Activated T-helper 17 cell treated with anti-CD3 and anti-CD28 coated beads, Interleukin-2, amount 50 U/mL, for 72 hours (primary cell): ENCODE results near the gene C1orf226. TPM values are rescaled to one million over a fixed set of nuclear protein-coding genes. Genes with fewer than 3 reads are reported as not detected.
"Not testable (repeated sequence)": the region's sequence is repeated elsewhere in the genome, so short reads cannot be mapped to it uniquely, and the experiment has no call there.

Experiments used
- ATAC-seq: fragments of 150-1000 bp; cut with Tn5 transposase; replicated peaks from 2 replicates; pipeline ENCODE4 v1.10.0; 2021; ENCODE audit warnings: mild to moderate bottlenecking, moderate library complexity
- H3K27ac Mint-ChIP-seq: one replicate; pipeline ENCODE4 v1.8.0; 2022; ENCODE audit warnings: mixed read lengths
- H3K27me3 Mint-ChIP-seq: one replicate; pipeline ENCODE4 v1.8.0; 2022; ENCODE audit warnings: mixed read lengths
- H3K36me3 Mint-ChIP-seq: one replicate; pipeline ENCODE4 v1.8.0; 2022; ENCODE audit warnings: low read depth, mild to moderate bottlenecking, mixed read lengths
- H3K4me1 Mint-ChIP-seq: one replicate; pipeline ENCODE4 v1.8.0; 2022; ENCODE audit warnings: mixed read lengths
- H3K4me3 Mint-ChIP-seq: one replicate; pipeline ENCODE4 v1.8.0; 2022; ENCODE audit warnings: mild to moderate bottlenecking, mixed read lengths
- H3K9me3 Mint-ChIP-seq: one replicate; pipeline ENCODE4 v1.8.0; 2022; ENCODE audit warnings: mixed read lengths
- total RNA-seq, 2 donors: library from RNA; stranded (reverse); gene quantifications; one replicate each; pipeline ENCODE4 v1.2.3, GENCODE V29; 2022

The C1orf226 gene, protein sequence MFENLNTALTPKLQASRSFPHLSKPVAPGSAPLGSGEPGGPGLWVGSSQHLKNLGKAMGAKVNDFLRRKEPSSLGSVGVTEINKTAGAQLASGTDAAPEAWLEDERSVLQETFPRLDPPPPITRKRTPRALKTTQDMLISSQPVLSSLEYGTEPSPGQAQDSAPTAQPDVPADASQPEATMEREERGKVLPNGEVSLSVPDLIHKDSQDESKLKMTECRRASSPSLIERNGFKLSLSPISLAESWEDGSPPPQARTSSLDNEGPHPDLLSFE
- total RNA-seq = not detected

- Mint-ChIP-seq H3K4me1 (no peaks in the 10 kb centered on the region), H3K36me3 (no peaks in the 10 kb centered on the region), H3K27ac (no peak within 1 kb of the TSS), H3K27me3 (no peaks in the 10 kb centered on the region), H3K4me3 (no peak within 1 kb of the TSS), H3K9me3 (no peaks in the 10 kb centered on the region)
- no peak for ATAC-seq
These were observed at the start of gene C1orf226 for GRCh38 chr1:162381383-162381782. C1orf226 (plus strand) TSS chr1:162381728; CDS start chr1:162381902, 174 bp downstream.

DNA sequence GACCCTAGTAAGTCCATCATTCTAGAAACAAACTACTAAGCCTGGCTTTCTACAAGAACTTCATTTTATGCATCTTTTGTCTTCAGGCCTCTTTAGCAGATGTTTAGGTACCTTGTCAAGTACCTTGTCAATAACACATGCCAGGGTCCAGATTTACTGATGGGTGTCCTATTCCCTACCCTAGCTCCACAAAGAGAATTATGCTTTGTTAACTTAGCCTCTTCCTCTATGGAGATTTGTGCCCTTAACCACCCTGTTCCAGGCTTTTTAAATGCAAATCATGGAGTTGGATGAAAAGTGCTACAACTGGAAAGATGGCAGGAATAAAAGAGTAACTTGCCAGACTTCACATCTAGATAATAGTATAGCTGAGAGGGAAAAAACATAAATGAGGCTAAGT, 47.5 kb upstream of the C1orf226 start:
- peaks cover 24% of the 10 kb centered on the region for H3K27me3 Mint-ChIP-seq
- H3K36me3 Mint-ChIP-seq = no peaks in the 10 kb centered on the region
- H3K27ac Mint-ChIP-seq = no peak overlapping the region
- no peaks in the 10 kb centered on the region for H3K9me3 Mint-ChIP-seq
- no peak for ATAC-seq
- no peak overlapping the region for H3K4me3 Mint-ChIP-seq
- H3K4me1 Mint-ChIP-seq = no peaks in the 10 kb centered on the region

- Mint-ChIP-seq H3K4me3 (no peak overlapping the region), H3K4me1 (no peaks in the 10 kb centered on the region), H3K9me3 (no peaks in the 10 kb centered on the region), H3K36me3 (no peaks in the 10 kb centered on the region), H3K27me3 (peaks cover 24% of the 10 kb centered on the region), H3K27ac (no peak overlapping the region)
- no peak for ATAC-seq
These were observed 46.4 kb upstream of the C1orf226 start for GRCh38 chr1:162335126-162335525.

DNA sequence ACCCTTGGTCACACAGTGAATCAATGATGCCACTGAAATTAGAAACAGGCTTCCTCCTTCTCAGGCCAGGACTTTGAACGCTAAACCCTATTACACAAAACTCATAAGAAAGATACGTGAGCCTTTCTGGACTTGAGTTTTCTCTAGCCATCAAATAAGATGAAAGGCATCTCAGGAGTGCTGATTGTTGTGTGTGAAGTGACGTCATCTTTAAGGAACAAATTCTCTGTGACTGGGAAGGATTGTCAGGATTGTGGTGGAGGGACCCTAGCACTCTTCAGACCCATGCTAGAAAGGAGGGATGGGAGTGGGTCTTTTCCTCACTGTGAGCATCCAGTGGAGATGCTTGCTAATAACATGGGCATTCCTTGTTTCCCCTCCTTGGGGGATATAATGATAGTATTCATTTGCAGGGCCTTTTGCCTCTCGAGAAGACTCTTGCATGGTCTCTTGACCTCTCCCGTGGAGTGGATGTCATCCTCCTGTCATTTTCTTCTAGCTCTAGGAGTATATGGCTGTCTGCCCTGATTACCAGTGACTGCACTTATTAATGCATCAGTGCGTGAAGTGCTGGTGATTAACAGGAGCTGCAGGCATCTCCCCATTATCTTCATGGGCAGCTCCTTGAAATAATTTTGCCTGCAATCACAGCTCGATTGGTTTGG, 44.8 kb upstream of the C1orf226 start:
- Mint-ChIP-seq H3K9me3 (no peaks in the 10 kb centered on the region), H3K4me1 (no peaks in the 10 kb centered on the region), H3K27me3 (peaks cover 20% of the 10 kb centered on the region), H3K36me3 (no peaks in the 10 kb centered on the region), H3K4me3 (no peak overlapping the region), H3K27ac (no peak overlapping the region)
- no peak for ATAC-seq

DNA sequence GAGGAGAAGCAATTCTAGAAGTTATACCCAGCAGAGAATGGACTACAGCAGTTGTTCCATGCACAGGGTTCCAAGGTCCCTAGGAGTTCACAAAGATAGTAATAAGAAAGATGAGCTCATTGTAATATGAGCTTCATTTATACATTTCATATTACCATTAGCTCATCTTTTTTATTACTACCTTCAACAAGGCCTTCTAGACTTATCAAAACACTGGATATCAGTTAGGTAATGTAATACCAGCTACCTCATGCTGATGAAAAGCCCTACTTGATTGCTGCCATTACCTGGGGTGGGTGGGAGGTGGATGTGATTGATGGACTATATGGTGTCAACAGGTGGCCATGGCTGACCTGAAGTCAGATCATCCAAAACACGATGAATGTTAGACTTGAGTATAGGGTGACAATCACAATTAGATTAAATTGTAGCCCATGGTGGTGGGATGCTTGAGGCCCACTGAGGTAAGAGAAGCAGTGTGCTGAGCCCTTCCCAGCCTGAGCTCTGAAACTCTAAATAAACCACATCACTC, 39.0 kb upstream of the C1orf226 start:
- peaks cover 5% of the 10 kb centered on the region for H3K27me3 Mint-ChIP-seq
- H3K9me3 Mint-ChIP-seq = no peaks in the 10 kb centered on the region
- no peaks in the 10 kb centered on the region for H3K36me3 Mint-ChIP-seq
- no peak overlapping the region for H3K27ac Mint-ChIP-seq
- no peaks in the 10 kb centered on the region for H3K4me1 Mint-ChIP-seq
- no peak for ATAC-seq
- no peak overlapping the region for H3K4me3 Mint-ChIP-seq

DNA sequence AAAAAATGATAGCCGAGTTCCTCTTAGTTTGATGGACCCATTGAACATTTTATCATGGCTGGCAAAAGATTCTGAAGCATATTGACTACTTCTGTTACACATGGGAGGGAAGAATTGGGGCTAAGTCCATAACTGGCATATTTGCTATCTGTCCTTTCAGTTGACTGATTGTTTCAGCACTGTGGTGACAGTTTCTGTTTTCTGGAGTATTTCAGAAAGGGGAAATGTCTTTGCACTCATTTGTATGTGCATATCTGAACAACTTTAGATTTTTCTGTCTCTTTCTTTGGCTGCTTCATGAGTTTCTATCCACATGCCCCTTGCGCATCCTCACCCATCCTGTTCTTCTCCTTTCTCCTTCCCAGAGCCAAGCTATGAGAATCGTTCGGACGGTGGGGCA, 38.1 kb upstream of the C1orf226 start:
- Mint-ChIP-seq H3K4me1 (no peaks in the 10 kb centered on the region), H3K36me3 (no peaks in the 10 kb centered on the region), H3K9me3 (no peaks in the 10 kb centered on the region), H3K4me3 (no peak overlapping the region), H3K27ac (no peak overlapping the region), H3K27me3 (peaks cover 5% of the 10 kb centered on the region)
- no peak for ATAC-seq

- H3K27me3 Mint-ChIP-seq = peaks cover 4% of the 10 kb centered on the region
- no peak for ATAC-seq
- no peaks in the 10 kb centered on the region for H3K4me1 Mint-ChIP-seq
- no peaks in the 10 kb centered on the region for H3K36me3 Mint-ChIP-seq
- no peak overlapping the region for H3K27ac Mint-ChIP-seq
- no peak overlapping the region for H3K4me3 Mint-ChIP-seq
- H3K9me3 Mint-ChIP-seq = no peaks in the 10 kb centered on the region
These were observed 34.2 kb upstream of the C1orf226 start for GRCh38 chr1:162347281-162347680.

GRCh38 chr1:162349635-162350330, 31.7 kb upstream of the C1orf226 start:
- no peaks in the 10 kb centered on the region for H3K4me1 Mint-ChIP-seq
- H3K9me3 Mint-ChIP-seq = no peaks in the 10 kb centered on the region
- ATAC-seq = no peak
- H3K36me3 Mint-ChIP-seq = no peaks in the 10 kb centered on the region
- H3K4me3 Mint-ChIP-seq = no peak overlapping the region
- no peak overlapping the region for H3K27ac Mint-ChIP-seq
- H3K27me3 Mint-ChIP-seq = peaks cover 7% of the 10 kb centered on the region

GRCh38 chr1:162351246-162351842, 30.2 kb upstream of the C1orf226 start:
- H3K27ac Mint-ChIP-seq = no peak overlapping the region
- peaks cover 7% of the 10 kb centered on the region for H3K27me3 Mint-ChIP-seq
- H3K4me3 Mint-ChIP-seq = no peak overlapping the region
- no peaks in the 10 kb centered on the region for H3K36me3 Mint-ChIP-seq
- no peaks in the 10 kb centered on the region for H3K4me1 Mint-ChIP-seq
- no peaks in the 10 kb centered on the region for H3K9me3 Mint-ChIP-seq
- ATAC-seq = no peak

GRCh38 chr1:162351874-162352273, 29.7 kb upstream of the C1orf226 start:
- not testable (repeated sequence) for H3K4me1 Mint-ChIP-seq, H3K9me3 Mint-ChIP-seq, H3K4me3 Mint-ChIP-seq, H3K36me3 Mint-ChIP-seq, H3K27ac Mint-ChIP-seq, H3K27me3 Mint-ChIP-seq, ATAC-seq

DNA sequence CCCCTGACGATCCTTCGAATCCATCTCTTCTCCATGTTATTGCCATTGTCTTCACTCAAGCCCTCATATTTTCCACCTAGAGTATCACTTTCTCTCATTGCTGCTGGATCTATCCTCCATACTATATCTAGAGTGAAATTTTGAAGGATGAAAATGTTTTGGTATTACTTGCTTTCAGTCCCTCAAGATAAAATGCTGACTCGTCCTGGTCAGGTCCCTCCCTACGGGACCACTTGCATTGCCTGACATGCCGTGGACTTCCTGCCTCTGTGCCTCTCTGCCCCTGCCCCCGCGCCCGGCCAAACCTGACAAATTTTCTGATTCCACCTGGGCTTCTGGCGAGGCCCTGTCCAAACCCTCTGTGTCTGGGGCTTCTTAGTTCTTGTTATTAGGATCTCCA, 28.4 kb upstream of the C1orf226 start:
- no peaks in the 10 kb centered on the region for H3K9me3 Mint-ChIP-seq
- H3K4me3 Mint-ChIP-seq = no peak overlapping the region
- H3K36me3 Mint-ChIP-seq = no peaks in the 10 kb centered on the region
- no peaks in the 10 kb centered on the region for H3K4me1 Mint-ChIP-seq
- no peak for ATAC-seq
- H3K27ac Mint-ChIP-seq = no peak overlapping the region
- peaks cover 13% of the 10 kb centered on the region for H3K27me3 Mint-ChIP-seq

GRCh38 chr1:162353702-162354101, 27.8 kb upstream of the C1orf226 start:
- no peak overlapping the region for H3K27ac Mint-ChIP-seq
- H3K27me3 Mint-ChIP-seq = peaks cover 13% of the 10 kb centered on the region
- no peaks in the 10 kb centered on the region for H3K4me1 Mint-ChIP-seq
- no peak for ATAC-seq
- H3K9me3 Mint-ChIP-seq = no peaks in the 10 kb centered on the region
- no peaks in the 10 kb centered on the region for H3K36me3 Mint-ChIP-seq
- no peak overlapping the region for H3K4me3 Mint-ChIP-seq

DNA sequence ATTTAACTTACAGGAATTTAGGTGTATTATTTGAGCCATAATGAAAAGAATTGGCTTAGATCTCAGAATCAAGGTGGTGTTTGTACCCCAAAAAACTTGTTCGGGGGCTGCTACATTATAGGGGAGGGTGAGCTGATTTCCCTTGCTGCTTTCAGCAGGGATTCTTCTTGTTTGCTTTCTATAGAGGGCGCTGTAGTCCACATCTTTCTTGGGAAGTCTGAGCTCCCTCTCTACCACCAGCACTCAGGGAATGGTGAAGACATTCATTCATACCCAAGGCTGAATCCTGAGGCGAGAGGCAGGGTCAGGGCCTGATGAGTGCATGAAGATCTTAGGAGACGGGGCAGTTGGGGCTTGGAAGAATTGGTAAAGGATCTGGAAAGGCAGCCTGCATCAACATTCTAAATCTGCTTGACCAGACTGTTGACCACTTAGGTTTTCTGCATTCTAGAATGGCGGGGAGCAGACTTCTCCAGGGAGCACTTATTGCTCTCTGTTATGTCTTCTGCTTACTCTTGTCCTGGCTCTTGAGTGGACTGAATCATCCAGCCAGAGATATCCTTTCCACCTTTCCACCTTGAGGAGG, 23.8 kb upstream of the C1orf226 start:
- no peaks in the 10 kb centered on the region for H3K9me3 Mint-ChIP-seq
- H3K36me3 Mint-ChIP-seq = no peaks in the 10 kb centered on the region
- H3K27ac Mint-ChIP-seq = no peak overlapping the region
- H3K4me3 Mint-ChIP-seq = no peak overlapping the region
- ATAC-seq = no peak
- no peaks in the 10 kb centered on the region for H3K4me1 Mint-ChIP-seq
- peaks cover 12% of the 10 kb centered on the region for H3K27me3 Mint-ChIP-seq

- no peaks in the 10 kb centered on the region for H3K9me3 Mint-ChIP-seq
- ATAC-seq = no peak
- H3K27me3 Mint-ChIP-seq = peaks cover 12% of the 10 kb centered on the region
- H3K27ac Mint-ChIP-seq = no peak overlapping the region
- H3K4me3 Mint-ChIP-seq = no peak overlapping the region
- no peaks in the 10 kb centered on the region for H3K4me1 Mint-ChIP-seq
- H3K36me3 Mint-ChIP-seq = no peaks in the 10 kb centered on the region
These were observed 22.6 kb upstream of the C1orf226 start for GRCh38 chr1:162358928-162359327.
